Stimulated activated CD8-positive, alpha-beta memory T cell treated with anti-CD3 and anti-CD28 coated beads, Interleukin-7, amount 100 ng/mL, for 48 hours (primary cell): Measurements from ENCODE around the gene KIAA1210.

Source experiments
- DNase-seq, 2 donors: peaks; one replicate each; pipeline ENCODE4 v3.0.0-alpha.2; 2020; ENCODE audit warnings: low read depth in 1 of 2; ENCODE audit errors: extremely low read depth in 1 of 2

KIAA1210 gene

DNA sequence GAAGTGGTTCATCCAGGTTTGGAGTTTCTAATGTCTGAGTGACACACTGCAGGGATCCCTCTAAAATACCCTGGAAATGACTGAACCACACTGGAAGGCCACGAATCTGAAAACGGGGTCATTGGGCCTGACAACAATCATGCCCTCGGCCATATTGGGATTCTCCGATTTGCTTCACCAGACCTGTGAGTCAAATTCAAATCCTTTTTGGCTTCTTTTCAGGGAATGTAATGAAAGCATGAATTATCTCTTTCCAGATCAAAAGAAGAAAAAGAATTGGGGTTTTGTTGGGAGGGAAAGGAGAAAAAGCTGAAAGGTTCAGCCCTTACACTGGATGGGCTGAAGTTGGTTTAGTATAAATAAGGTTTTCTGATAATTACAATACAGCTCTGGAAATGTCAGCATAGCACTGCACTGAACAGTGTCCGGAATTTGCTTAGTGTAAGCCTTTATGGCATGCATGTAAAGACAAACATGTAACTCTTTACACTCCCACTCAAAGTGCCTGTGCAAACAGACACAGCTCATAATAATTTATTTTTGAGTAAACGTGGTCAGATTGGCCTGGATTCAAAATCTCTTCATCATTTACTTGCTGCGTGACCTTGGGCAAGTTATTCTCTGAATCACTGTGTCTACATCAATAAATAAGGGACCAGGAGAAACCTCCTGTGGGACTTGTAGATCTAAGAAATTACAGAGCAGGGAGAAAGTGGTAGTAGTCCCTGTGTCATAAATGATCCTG is 33.4 kb downstream of the KIAA1210 start:
- no peak for DNase-seq

DNA sequence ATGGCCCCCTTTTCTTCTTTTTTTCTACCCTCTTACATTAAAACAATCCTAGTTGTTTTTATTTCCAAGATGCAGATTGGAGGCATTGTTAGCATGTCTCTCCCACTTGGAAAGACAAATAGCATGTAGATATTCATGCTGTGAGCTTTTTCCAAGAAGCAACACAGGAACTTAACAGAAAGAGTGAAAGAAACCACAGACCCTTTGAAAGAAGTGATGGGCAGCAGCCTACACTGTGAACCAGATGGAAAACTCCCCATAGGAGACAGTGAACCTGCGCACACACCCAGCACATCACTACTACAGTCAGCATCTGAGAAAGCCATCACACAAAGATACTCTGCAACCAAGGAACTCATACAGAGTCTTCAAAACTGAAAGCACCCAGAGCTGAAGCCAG is 37.0 kb downstream of the KIAA1210 start:
- DNase-seq: no peak

DNA sequence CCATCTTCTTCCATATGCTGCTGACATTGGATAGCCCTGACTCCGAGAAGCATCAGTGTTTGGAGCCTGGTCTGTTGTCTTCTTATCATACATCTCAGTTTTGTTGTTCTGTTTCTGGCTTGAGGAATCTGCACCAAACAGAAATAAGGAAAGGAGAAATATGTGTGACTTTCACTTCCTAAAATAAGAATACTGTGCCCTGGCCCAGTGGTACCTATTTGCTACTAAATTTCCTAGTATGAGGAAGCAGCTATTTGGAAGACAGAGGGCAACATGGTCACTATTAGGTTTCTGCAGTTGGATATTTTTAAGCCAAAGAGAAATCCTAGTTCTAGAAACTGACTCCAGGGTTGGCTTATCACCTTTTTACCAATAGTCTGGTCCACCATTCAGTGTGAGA is 38.0 kb downstream of the KIAA1210 start:
- no peak for DNase-seq

DNA sequence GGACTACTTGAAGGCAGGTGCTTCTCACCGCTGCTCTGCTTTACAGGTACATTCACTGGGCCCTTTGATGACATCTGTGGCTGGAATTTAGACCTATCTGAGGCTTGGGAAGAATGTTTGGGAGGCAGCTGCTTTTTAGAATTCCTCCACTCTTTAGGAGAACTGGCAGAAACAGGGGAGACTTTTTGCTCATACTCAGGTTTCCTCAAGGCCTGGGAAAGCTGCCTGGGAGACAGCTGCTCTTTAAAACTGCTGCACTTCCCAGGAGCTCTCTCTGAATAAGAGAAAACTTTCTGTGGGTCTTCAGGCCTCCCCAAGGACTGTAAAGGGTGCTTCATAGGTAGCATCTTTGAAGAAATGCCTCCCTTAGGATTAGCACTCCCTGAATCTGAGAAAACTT is 40.5 kb downstream of the KIAA1210 start:
- DNase-seq: no peak

DNA sequence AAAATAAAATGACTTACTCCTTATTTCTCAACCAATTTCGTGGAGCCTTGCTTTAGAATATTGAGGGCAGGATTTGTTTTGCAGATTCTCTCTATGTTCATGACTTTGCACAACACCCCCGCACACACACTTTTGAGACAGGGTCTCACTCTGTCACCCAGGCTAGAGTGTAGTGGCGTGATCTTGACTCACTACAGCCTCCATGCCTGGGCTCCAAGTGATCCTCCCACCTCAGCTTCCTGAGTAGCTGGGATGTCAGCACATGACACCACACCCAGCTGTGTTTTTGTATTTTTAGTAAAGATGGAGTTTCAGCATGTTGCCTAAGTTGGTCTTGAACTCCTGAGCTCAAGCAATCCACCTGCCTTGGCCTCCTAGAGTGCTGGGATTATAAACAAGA is 42.8 kb downstream of the KIAA1210 start:
- DNase-seq: no peak

DNA sequence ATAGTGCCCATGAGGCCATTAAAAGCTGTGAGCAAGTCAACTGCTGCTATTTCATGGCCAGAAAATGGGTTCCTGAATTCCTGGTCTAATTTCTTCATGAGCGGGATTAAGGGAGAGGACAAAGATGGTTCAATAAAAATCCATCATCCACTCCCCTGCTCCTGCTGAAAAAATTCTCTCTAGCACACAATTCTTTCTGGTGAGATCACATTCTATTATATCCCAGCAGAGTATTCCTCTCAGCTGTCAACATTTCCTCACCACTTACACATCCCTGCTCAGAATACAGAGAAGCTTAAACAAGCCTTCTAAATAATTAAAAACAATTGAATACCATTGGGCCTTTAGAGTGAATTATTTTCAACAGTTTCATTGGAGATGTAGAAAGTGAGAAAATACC is 45.3 kb downstream of the KIAA1210 start:
- no peak for DNase-seq

DNA sequence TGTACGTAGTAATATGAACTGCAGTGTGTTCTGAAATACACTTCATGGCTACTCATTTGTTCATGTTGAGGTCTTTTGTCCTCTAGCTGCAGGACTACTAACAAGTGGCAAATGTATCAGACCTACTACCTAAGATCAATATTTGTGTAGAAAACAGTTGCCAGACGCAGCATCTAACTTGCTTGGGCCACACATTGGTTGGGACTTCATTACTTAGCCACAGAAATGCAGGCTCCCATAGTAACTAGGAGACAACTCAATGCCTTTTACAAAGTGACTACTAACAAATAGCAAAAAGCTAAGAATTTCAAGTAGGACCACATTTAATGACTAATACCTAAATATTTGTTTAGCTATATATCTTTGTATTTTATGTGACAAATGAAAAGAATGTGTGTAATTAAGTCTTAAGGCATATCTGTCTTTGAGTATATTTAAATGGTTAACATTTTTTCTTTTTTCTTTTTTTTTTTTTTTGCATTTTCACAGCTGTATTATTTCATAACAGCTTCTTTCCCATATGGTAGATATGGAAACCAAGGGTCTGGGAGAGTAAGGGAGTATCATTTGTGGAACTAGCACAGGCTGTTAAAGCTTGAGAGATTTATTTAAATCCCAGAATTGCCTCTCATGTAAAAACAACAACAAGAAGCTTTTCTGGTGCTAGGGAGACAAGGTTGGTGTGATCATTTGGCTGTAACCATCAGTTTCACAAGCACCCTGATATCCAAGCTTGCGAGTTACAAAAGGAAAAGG is 52.2 kb downstream of the KIAA1210 start:
- no peak for DNase-seq

DNA sequence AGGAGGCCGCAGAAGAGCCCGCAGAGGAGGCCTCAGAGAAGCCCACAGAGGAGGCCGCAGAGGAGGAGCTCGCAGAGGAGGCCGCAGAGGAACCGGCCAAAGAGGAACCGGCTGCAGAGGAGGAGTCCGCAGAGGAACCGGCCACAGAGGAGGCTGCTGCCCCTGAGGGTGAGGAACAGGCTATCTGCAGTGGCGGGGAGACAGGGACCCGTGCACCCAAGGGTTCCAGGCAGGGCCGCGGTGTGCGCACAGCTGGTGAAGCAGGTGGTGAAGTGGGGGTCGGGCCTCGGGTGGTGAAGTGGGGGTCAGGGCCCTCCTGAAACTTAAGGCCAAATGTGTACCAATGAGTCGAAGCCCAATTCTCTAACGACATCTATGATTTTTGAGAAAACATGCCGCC is 53.7 kb downstream of the KIAA1210 start:
- DNase-seq: no peak

DNA sequence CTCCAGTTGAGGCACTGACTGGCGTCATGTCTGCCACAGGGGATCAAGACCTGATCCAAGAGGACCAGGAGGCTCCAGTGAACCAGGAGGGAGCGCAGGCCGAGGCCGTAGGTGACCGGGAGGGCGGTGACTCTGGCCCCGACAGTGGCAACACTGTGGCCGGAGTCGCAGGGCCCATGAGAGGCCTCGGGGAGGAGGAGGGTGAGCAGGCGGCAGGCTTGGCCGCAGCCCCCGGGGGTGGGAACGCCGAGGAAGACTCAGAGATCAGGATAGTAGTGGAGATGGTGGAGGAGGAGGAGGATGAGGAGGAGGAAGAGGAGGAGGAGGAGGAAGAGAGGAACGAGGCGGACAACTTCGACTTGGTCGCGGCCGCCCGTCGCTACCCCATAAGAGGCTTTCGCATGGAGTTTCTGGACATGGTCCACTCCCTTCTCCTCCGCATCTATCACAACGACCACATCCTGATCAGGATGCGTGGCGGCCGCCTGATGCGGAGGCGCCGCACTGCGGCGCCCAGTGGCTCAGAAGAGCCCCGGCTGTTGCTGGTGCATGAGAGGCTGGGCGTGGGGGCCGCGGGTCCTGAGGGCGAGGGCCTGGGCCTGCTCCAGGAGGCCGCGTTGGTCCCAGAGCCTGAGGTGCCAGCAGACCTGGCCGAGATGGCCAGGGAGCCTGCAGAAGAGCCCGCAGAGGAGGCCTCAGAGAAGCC is 54.3 kb downstream of the KIAA1210 start:
- DNase-seq: no peak

DNA sequence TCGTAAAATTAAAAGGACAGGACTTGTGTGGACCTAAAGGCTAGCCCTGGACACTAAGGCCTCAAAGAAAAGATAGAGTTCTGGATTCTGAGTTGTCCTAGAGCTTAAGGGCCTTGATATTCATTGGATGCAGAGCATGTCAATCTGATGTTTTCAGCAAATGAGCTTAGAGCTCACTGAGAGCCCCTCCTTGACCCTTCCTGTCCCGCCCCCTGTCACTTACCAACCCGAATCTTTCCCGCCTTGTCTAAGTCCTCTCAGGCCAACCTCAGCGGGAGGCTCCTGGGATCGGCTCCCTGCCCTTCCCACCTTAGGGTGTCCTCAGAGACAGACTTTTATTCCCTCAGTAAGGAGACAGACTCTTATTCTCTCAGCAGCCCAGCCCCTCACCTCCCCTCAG is 54.9 kb downstream of the KIAA1210 start, which contains the start of gene CT47C1:
TSS of gene CT47C1 (plus strand) at position 250 of the 400 bp plus-strand sequence. CDS start 233 bp downstream, outside the sequence.
- no peak for DNase-seq

DNA sequence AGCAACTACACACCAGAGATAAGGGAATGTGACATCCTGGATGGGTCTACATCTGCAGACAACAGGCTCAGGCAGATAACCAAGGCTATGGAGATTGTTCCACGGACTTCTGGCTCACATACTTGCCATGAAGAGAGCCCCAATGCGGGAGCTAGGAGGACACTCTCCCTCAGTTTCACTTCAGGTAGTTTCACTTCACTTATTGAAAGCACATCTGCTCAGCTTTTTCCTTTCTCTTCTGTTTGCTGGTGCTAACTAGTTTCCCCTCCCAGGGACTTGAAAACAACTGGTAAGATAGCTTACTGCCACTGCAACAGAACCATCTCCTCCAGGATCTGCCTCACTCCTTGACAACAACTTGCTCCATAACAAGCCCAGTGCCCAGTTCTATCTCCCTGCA is 56.2 kb downstream of the KIAA1210 start:
- DNase-seq: no peak

DNA sequence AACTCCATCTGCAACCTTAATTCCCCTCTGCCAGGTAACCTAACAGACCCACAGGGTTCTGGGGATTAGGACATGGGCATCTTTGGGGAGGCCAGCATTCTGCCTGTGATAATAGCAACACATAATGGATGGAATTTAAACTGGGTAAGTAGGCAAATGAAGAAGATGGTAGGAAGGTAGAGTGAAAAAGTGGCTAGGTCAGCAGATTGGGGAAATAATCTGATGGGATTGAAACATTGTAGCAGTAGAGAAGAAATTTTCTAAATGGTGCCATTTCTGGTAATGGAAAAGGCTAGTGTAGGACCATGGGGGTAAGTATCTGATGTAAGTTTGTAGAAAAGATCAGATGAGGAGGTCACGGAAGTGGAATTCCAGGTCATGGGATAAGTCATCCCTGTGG is 57.9 kb downstream of the KIAA1210 start:
- no peak for DNase-seq

DNA sequence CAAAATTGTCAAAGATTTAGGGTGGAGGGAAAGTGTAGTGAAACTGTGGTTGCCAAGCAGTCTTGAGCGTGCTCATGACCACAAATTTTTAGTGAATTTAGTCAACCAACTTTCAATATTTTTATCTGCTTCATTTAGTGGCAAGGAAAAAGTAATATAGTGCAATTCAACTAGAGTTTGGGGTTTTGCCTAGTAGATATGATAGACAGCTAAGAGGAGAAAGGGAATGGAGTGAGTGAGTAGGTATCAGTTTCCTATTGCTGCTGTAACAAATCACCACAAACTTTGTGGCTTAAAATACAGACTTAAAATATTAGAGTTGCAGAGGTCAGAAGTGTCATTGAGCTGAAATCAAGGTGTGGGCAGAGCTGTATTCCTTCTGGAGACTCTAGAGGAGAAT is 58.5 kb downstream of the KIAA1210 start:
- no peak for DNase-seq

DNA sequence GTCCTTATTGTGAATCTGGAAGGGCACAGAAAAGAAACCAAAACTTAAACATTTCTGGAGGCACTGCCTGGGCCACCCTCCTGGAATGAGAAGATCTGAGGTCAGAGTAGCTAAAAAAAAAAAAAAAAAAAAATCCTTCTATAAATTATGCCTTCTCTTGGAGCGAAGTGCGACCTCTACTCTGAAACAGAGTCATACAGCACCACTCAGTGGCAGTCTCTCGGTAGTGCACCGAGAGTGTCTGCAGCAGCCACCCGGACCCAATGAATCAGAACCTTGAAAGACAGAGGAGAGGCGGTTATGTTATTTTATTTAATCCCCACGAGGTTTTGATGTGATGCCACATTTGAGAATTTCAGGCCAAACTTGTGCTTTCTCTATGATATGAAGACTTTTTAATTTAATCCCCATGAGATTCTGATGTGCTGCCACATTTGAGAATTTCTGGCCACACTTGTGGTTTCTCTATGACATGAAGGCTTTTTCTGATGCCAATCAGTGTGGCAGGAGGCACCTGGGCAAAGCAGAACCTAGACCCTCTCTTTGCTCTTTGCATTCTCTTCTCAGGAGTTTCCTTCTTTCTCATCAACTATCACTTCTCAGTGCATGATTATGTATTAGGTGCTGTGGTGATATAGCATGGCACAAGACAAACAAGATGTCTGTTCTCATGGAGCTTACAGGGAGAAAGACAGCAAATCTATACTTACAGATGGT is 60.4 kb downstream of the KIAA1210 start:
- DNase-seq: peak in 1 of 2 donors; percentile 6

DNA sequence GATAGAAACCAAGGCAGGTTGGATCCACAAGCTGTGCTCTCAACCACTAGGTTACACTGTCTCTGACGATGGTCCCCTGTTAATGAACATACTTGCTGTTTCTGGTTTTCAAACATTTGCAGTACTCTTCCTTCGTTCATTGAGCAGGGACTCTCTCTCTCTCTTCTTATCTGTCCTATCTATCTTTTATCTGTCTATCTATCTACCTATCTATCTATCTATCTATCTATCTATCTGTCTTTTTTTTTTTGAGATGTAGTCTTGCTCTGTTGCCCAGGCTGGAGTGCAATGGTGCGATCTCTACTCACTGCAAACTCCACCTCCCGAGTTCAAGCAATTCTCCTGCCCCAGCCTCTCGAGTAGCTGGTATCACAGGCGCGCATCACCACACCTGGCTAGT is 64.2 kb downstream of the KIAA1210 start:
- no peak for DNase-seq

DNA sequence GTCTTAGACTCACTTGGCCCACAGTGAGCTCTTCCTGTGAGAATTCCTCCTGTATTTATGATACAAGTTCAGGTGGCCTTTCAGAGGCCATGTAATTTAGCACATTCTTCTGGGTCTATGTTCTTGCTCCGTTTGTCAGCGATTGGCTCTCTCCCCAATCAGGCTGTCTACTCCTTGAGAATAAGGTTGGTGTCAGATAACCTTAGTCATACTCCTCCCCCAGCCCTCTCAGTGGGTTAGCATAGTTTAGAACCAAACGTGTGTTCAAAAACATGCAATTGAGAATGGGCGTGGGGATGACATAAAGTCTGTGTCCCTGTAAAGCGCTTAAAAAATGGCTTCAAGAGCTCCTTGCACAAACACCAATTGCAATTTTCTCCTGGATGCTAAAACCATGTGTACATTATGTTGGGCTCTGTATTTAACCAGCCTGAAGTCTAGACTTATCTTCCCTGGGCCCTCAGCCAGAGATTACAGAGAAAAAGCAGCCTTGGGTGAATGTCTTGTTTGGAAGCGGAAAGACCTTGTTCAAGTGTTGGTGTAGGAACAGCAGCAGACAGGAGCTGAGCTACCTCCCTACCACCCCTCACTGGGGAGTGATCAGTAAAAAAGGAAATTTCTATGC is 64.8 kb downstream of the KIAA1210 start:
- DNase-seq: no peak

DNA sequence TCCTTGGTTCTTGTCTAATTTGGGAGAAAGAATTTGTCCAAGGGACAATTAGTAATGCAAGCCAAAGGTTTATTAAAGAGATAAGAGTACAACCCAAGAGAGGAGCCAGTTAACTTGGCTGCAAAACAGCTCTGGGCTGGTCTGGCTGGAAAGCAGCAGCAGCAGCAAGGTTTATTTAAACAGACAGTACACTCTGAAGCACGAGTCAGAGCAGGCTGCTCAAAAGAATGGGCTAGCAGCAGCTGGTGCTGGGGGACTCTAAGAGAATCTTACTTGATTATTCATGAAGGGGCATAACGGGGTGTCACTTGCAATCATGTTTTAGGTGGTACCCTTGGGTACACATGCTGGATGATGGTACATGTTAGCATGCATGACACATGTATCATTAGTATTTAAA is 71.9 kb downstream of the KIAA1210 start:
- no peak for DNase-seq

DNA sequence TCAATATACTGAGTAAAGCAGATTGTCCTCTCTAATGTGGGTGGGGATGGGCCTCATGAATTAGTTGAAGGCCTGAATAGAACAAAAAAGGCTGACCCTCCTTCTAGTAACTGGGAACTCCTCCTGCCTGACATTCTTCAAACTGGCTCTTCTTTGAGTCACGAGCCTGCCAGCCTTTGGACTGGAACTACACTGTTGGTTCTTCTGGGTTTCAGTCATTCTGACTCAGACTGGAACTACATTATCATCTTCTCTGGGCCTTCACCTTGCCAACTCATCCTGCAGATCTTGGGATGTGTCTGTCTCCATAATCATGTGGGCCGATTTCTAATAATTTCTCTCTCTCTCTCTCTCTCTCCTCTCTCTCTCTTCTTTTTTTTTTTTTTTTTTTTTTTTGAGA is 81.7 kb downstream of the KIAA1210 start:
- DNase-seq: no peak

DNA sequence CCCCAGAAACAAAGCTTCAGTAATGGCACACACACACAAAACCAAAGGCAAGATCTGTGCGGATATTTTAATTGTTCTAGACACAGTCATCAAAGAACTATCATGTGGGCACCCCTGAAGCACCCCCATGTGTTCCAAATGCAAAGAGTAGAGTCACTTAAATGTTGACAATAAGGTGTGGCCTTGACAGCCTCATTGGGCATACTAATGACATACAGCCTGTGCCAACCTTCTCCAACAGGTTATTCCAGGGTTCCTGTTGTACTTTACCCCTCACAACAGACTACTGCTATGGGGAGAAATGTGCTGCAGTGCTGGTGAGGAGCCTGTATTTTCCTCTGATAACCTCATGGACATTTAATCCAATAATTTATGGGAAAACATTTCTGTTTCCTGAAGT is 84.6 kb downstream of the KIAA1210 start:
- DNase-seq: no peak

DNA sequence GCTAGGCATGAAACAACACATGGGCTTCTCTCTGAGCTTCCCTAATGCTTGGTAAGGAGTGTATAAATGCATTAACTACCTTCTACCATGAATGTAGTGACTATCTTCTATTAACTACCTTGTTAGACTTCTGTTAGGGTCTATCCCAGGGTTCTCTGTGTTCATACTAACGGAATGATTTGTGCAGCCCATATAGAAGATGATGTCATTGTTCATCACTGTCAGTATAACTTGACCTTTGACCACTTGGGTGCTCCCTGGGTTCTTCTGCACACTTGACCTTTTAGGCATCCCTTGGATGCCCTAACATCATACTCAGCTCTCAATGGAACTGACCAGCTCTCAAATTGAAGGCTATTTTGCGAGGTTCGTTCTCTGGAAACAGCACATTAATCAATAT is 85.6 kb downstream of the KIAA1210 start:
- no peak for DNase-seq

DNA sequence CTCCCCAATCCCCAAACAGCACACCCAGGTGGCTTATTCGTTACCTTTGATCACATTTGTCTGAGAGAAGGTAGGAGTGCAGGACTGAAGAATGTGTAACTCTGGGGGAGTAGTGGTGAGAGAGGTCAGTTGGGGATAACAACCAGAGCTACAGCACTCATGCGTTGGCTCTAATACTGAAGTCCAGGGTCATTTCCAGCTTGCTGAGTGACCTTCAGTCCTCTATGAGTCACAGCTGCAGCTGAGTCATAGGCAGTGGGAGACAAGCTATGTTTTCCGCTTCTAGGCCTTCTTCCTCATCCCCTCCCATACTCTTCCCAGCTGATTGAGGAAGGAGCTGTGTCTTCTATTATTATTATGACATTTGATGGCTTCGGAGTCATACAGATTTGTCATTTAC is 86.4 kb downstream of the KIAA1210 start:
- DNase-seq: no peak
